Subcutaneous adipose tissue (tissue), 4 donors: ENCODE data around the gene GPC5. TPM values are rescaled to one million over a fixed set of nuclear protein-coding genes. Genes with fewer than 3 reads are reported as not detected.

Experiments used
- total RNA-seq, 4 donors: library from RNA; depleted of rRNA; stranded (reverse); fragments of >200 nt; gene quantifications; one replicate each; pipeline ENCODE4 v1.1.0, GENCODE V29; 2016
- TF ChIP-seq, protein P1 (sequence below): fragments of 450-650 bp; IDR thresholded peaks from one replicate; pipeline ENCODE4 v1.5.1; 2016; ENCODE audit warnings: low read depth, mild to moderate bottlenecking, control low read depth, antibody characterized with exemption, moderate library complexity

The GPC5 gene
- total RNA-seq, 4 donors from 2014 or later = 0.16 to 0.44 TPM; not detected in 2

DNA sequence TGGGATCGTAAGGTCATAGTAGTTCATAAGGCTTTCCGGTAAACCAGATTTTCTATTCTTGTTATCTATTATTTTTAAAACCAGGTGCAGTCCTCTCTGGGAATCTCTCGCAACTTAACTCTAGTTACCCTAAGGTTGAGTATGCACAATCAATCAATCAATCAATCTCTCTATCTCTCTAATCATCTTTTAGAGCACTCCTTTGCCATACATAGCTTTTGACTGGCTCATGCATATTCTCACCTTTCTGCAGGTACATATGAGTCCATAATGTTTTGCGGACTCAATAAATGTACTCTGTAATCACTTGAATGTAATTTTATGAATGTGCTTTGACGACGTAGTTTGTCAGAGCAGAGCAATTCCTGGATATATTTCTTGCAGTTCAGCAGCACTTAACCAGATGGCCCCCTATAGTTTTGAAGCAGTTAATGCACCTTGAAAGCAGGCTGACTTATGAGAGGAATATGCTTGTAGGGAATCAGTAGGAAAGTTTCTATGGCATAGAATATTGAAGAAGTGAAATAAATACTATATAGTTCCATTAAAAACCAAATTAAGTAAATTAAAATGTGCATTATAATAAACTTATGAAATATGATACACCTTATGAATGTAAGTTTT lies 524.7 kb downstream of the GPC5 start:
- TF ChIP-seq, protein P1, sequence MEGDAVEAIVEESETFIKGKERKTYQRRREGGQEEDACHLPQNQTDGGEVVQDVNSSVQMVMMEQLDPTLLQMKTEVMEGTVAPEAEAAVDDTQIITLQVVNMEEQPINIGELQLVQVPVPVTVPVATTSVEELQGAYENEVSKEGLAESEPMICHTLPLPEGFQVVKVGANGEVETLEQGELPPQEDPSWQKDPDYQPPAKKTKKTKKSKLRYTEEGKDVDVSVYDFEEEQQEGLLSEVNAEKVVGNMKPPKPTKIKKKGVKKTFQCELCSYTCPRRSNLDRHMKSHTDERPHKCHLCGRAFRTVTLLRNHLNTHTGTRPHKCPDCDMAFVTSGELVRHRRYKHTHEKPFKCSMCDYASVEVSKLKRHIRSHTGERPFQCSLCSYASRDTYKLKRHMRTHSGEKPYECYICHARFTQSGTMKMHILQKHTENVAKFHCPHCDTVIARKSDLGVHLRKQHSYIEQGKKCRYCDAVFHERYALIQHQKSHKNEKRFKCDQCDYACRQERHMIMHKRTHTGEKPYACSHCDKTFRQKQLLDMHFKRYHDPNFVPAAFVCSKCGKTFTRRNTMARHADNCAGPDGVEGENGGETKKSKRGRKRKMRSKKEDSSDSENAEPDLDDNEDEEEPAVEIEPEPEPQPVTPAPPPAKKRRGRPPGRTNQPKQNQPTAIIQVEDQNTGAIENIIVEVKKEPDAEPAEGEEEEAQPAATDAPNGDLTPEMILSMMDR = no peak

DNA sequence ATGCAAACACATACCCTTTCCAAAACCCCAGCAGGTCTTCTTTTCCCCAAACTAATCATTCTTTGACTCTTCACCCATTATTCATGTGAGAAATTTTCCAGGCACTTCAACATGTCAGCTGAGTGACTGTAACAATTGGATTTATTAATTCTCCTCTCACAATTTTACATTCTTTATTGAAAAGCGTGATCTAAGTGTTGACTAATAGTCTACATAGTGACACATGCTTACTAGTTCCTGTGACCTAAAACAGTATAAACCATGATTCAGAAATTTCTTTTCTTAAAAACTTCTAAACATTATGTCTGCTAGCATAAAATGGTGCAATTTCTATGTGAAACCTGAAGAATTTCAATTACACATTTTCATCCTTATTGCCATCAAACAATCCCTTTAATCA lies 532.3 kb downstream of the GPC5 start:
- TF ChIP-seq, protein P1 = no peak

DNA sequence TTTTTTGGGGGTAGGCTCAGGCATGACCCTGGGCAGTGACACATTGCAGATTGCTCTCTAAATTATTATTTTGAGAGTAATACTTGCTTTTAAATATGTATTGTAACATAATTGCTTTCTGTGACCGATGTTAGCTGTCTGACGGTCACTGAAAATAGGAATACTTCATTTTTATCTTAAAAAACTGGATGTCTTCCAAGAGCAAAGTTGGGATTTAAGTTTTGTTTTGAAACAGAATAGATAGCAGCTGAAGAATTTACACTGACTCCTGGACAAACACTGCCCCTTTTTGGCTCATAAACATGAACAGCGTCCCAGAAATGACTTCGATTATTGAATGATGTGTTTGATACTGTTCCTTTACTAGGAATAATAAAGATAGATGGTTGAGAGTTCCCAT lies 535.9 kb downstream of the GPC5 start:
- TF ChIP-seq, protein P1 = no peak

DNA sequence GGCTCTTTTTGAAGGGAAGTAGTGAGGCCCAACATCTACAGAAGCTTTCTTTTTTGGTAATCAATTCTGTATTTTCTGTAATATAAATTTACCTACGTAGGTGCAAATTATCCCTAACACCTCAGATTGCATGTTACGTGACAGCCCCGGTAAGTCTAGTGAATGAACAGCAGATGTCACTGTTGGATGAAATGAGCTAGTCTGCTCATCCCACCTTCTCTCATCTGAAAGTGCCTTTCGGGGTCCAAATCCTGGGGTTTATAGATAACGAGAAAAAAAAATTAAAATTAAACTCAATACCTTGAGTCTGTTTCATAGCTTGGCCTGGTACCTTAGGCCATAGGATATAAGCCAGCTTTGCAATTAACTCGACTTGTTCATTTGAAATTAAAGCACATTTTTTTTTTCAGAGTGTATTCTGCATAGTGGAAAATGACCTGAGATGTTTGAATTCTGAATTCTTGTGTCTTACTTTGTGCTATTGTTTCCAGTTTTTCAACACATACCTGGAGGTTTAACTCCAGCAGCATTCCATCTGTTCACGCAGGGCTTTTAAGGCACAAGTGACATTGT lies 548.2 kb downstream of the GPC5 start:
- TF ChIP-seq, protein P1 = no peak

DNA sequence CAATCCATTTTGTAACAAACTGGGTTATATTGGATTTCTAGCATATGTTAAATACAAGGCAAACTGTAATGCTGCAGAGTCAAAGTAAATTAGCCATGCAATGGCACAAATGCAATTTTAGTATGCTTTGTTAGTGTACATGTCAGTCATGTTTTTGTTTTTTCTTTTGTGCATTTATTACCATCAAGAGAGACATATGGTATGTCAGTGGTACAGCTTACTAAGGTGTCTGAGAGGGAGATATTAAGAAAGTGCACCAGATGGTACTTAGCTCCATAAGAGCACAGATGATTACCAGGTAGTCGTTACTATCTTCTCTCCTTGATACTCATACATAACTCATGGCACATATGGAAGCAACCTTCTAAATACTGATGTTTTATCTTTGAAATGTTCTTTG lies 550.3 kb downstream of the GPC5 start:
- TF ChIP-seq, protein P1 = no peak

DNA sequence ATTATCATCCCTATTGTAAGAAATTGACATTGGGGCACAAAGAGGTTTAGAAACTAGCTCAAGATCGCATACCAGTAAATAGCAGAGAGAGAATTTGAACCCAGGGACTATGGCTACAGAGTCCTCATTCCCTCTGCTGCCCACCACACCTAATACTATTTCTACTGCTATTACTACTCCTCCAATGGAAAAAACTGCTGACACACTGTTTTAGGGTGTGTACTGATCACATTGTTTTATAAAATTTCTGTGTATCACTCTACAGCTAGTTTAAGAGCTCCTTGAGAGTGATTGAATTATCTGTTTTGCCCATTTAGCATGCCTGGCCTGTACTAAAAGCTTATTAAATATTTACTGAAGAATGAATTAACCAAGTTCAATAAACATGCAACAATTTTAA lies 552.4 kb downstream of the GPC5 start:
- TF ChIP-seq, protein P1 = no peak

DNA sequence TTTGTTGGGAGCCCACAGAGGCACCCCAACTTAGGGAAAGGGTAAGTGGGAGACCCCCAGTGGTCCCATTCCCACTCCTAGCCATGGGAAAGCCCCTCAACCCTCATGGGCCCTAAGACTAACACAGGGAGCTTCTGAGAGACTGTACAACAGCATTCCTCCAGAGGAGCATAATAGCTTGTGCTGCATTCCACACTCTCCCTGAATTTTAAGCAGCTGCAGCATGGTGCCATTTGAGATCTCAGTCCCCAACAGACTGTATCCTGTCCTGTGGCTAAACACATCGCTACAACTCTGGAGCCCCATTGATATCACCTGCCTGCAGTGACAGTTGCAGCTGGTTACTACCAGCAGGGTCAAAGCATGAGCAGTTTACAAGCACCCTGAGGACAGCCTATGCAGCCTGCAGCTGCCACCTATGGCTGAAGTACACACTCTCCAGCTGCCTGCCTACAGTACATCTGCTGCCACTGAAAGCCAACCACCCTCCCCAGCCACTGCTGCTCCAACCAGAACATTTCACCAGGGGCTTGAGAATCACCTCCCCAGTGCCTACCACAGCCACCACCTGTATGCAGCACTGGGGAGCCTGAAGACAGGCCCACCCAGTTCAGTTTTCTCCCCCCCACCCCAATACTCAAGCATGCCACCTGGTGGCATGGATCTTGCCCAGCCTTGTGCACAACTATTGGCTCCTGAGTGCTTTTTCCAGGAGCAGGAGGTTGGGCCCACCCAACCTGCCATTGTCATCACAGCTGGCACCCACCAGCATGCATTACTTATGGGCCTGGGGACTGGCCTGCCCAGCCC lies 557.3 kb downstream of the GPC5 start:
- TF ChIP-seq, protein P1 = no peak
